Measurements from ENCODE around the gene ANTXR1.

DNA sequence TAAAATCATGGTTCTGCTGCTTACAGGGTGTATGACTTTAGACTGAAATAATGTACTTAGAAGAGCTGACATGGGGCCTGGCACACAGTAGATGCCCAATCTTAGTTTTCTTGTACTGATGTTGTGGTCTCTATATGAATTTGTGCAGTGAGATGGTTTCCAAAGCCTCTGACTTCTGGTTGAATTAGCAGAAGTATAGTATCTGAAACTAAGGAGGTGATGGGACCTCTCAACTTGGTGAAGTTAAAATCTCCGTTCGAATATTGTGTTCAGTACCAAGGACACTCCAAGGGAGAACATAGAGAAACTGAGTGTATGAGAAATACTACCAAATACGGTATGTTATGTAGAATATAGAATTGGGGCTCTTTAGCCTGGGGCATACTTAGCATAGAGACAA lies 120.9 kb downstream of the ANTXR1 start:
- TF ChIP-seq, protein P1, sequence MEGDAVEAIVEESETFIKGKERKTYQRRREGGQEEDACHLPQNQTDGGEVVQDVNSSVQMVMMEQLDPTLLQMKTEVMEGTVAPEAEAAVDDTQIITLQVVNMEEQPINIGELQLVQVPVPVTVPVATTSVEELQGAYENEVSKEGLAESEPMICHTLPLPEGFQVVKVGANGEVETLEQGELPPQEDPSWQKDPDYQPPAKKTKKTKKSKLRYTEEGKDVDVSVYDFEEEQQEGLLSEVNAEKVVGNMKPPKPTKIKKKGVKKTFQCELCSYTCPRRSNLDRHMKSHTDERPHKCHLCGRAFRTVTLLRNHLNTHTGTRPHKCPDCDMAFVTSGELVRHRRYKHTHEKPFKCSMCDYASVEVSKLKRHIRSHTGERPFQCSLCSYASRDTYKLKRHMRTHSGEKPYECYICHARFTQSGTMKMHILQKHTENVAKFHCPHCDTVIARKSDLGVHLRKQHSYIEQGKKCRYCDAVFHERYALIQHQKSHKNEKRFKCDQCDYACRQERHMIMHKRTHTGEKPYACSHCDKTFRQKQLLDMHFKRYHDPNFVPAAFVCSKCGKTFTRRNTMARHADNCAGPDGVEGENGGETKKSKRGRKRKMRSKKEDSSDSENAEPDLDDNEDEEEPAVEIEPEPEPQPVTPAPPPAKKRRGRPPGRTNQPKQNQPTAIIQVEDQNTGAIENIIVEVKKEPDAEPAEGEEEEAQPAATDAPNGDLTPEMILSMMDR (conservative IDR thresholded peaks at IDR 0.05 in 1 of 2, IDR thresholded peaks at IDR 0.05 in 1 of 2; ENCODE audit: low read depth in 1 of 2, low read length in 2 of 2): no peak
- no peak for TF ChIP-seq EZH2 (IDR thresholded peaks at IDR 0.05; ENCODE audit: low read length, missing control alignments)
